ENCODE data around the gene WDR12. TPM values are rescaled to one million over a fixed set of nuclear protein-coding genes. Genes with fewer than 3 reads are reported as not detected.
"Not testable (repeated sequence)": the region's sequence is repeated elsewhere in the genome, so short reads cannot be mapped to it uniquely, and the experiment has no call there.

Gene WDR12
- total RNA-seq, 5 donors from 2014 or later (not counting 1 experiment from before 2014, with no cell fraction given) = 10.3 to 34.5 (median 27.5) TPM

- Histone ChIP-seq H3K4me1 (ENCODE audit: control insufficient read depth in 1 of 2, extremely low read depth in 1 of 2, insufficient read depth in 2 of 2, low read length in 2 of 2) (no peaks in the 10 kb centered on the region), H3K4me3 (ENCODE audit: control insufficient read depth in 1 of 2, extremely low read depth in 1 of 2, low read length in 1 of 2) (no peak overlapping the region), H3K9me3 (no peaks in the 10 kb centered on the region), H3K36me3 (ENCODE audit: control insufficient read depth in 2 of 2, extremely low read depth in 1 of 2, insufficient read depth in 1 of 2, low read length in 1 of 2) (peaks cover 3 to 5% of the 10 kb centered on the region in 2 donors), H3K27ac (ENCODE audit: low read length) (no peak overlapping the region), H3K27me3 (replicated peaks in 1 of 2; ENCODE audit: control insufficient read depth in 2 of 2, extremely low read depth in 1 of 2, insufficient read depth in 2 of 2, low read length in 1 of 2) (no peaks in the 10 kb centered on the region)
- H3K4me3 Mint-ChIP-seq = no peak overlapping the region
- ChIA-PET CTCF (no interaction called here), POLR2A (no interaction called here)
- H3K27ac Mint-ChIP-seq = no peak overlapping the region
- peaks cover 4% of the 10 kb centered on the region for H3K36me3 Mint-ChIP-seq
- DNase-seq (no peak), ATAC-seq (replicated peaks in 1 of 4) (no peak)
- H3K4me1 Mint-ChIP-seq = peaks cover 0 to 2% (median 0%) of the 10 kb centered on the region in 3 donors
- no peaks in the 10 kb centered on the region for H3K9me3 Mint-ChIP-seq
- no CpG with 5 or more reads among the region's 2 CpGs for WGBS (ENCODE audit: insufficient coverage)
- no peaks in the 10 kb centered on the region for H3K27me3 Mint-ChIP-seq
Observed at GRCh38 chr2:202877699-202878098, 33.8 kb downstream of the WDR12 start.

DNA sequence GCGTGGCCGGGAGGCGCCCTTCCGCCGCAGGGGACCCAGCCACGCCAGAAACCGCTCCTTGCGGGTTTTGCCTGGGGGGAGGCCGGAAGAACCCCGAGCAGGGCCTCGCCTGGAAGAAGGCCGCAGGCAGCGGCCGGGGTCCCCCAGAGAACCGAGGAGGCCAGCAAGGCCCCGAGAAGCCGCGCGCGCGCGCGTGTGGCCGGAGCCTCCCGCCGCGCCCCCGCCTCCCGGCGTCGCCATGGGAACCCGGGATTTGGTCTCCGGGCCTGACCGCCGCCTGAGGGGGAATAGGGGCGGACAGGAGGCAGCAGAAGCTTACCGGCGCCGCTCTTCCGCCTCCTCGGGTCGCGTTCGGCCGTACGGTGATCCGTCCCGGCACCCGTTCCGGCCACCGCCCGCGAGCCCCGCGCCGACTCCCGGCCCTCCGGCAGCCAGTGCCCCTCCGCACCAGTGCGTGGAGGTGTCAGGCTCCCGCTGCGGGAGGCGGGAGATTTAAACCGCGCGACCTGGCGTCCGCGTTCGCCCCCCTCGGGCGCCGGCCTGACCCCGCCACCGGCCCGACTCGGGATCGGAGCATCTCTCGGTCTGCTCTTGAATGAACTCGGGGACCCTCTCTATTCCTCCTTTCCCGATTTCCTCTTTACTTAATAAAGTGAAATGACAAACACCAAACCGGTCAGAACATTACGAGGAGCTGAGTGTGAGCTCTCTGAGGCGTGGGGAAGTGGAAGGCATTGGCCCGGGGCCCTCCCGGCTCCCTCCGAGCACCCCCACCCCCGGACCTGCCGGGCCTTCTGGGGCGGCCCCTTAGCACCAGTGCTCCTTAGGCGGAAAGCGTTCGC lies 40.0 kb downstream of the WDR12 start, which contains the start of gene ICA1L:
ICA1L (minus strand) TSS at position 467 of the 842 bp plus-strand sequence. CDS start 42,757 bp downstream, outside the sequence.
- H3K9me3 ChIP-seq = no peaks in the 10 kb centered on the region
- peak within 1 kb of the TSS; percentile 3 for H3K27ac ChIP-seq (ENCODE audit: low read length)
- peak; percentile 41 to 50 (median 47) for ATAC-seq (replicated peaks in 1 of 4)
- ChIA-PET CTCF (interaction anchor here in 1 of 2 donors (0.5 to 1.8 kb wide), 7 partner anchors 40 to 288 kb away, joined by 3 to 20 read pairs (median 4); partner anchors contain the start of gene WDR12), POLR2A (interaction anchor here (0.6 kb wide), 2 partner anchors 295 to 666 kb away, joined by 3 read pairs; no protein-coding TSS in a partner anchor)
- H3K4me3 ChIP-seq (ENCODE audit: control insufficient read depth in 1 of 2, extremely low read depth in 1 of 2, low read length in 1 of 2) = peak within 1 kb of the TSS; percentile 71 to 89
- H3K4me1 ChIP-seq (ENCODE audit: control insufficient read depth in 1 of 2, extremely low read depth in 1 of 2, insufficient read depth in 2 of 2, low read length in 2 of 2) = peaks cover 3 to 4% of the 10 kb centered on the region in 2 experiments
- no peaks in the 10 kb centered on the region for H3K27me3 Mint-ChIP-seq
- H3K4me1 Mint-ChIP-seq = peaks cover 8 to 13% (median 11%) of the 10 kb centered on the region in 3 donors
- no peaks in the 10 kb centered on the region for H3K36me3 ChIP-seq (ENCODE audit: control insufficient read depth in 2 of 2, extremely low read depth in 1 of 2, insufficient read depth in 1 of 2, low read length in 1 of 2)
- no peaks in the 10 kb centered on the region for H3K9me3 Mint-ChIP-seq
- peak within 1 kb of the TSS; percentile 92 to 93 (median 93) for H3K4me3 Mint-ChIP-seq
- peak in 32 of 35 experiments; percentile 1 to 53 (median 32) for DNase-seq
- H3K27me3 ChIP-seq (replicated peaks in 1 of 2; ENCODE audit: control insufficient read depth in 2 of 2, extremely low read depth in 1 of 2, insufficient read depth in 2 of 2, low read length in 1 of 2) = no peaks in the 10 kb centered on the region
- WGBS (ENCODE audit: insufficient coverage) = under 1% methylated on average over 76 of the region's 93 CpGs
- peak within 1 kb of the TSS; percentile 71 to 75 for H3K27ac Mint-ChIP-seq
- H3K36me3 Mint-ChIP-seq = no peaks in the 10 kb centered on the region

DNA sequence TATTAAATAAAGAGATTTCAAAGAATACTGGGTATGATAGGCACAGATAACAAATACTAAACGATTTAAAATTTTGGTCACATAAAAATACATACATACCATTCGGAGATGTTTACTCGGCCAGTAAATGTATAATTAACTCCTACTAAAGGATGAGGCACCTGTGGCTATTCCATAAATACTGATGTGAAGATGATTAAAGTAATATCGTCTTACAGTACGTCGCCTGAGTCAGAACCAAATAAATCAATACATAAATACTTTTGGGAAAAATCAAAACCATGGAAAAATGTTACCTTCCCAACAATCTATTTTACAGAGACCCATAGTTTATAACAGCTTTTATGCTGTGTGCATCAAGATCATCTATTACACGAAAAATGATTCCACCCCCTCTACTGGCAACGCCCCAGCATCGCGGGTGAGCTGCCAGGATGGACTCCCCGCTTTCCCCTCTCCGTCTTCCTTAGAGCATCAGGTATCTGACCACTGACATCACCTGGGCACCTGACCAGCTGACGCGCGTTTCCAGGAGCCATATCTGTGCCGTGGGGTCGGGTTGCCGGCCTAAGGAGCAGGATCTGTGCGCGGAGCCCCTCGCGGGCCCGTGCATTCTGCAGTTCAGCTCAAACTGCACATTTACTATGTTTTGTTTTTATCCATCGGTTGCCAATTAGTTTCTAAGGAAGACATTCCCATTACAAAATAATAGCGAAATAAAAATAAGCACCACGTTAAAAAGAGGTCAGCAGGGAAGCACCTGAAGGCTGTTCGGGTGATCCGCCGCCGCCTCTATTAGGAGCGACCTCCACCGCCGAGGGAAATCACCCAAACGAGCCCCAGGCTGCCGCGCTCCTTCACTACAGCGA lies 40.8 kb downstream of the WDR12 start:
- Histone ChIP-seq H3K4me3 (ENCODE audit: control insufficient read depth in 1 of 2, extremely low read depth in 1 of 2, low read length in 1 of 2) (peak overlapping the region; percentile 71 to 89), H3K27me3 (replicated peaks in 1 of 2; ENCODE audit: control insufficient read depth in 2 of 2, extremely low read depth in 1 of 2, insufficient read depth in 2 of 2, low read length in 1 of 2) (no peaks in the 10 kb centered on the region), H3K9me3 (no peaks in the 10 kb centered on the region), H3K27ac (ENCODE audit: low read length) (peak overlapping the region; percentile 3), H3K4me1 (ENCODE audit: control insufficient read depth in 1 of 2, extremely low read depth in 1 of 2, insufficient read depth in 2 of 2, low read length in 2 of 2) (peaks cover 3 to 4% of the 10 kb centered on the region in 2 experiments), H3K36me3 (ENCODE audit: control insufficient read depth in 2 of 2, extremely low read depth in 1 of 2, insufficient read depth in 1 of 2, low read length in 1 of 2) (no peaks in the 10 kb centered on the region)
- ChIA-PET POLR2A (interaction anchor here (0.6 kb wide), 2 partner anchors 294 to 665 kb away, joined by 3 read pairs; no protein-coding TSS in a partner anchor), CTCF (interaction anchor here (0.5 to 1.8 kb wide), 9 partner anchors 40 to 416 kb away, joined by 3 to 20 read pairs (median 3); partner anchors contain the start of gene WDR12 (in 1 of the 2))
- ATAC-seq (replicated peaks in 1 of 4) (peak; percentile 80 to 87 (median 86)), DNase-seq (peak; percentile 20 to 71 (median 48))
- Mint-ChIP-seq H3K4me3 (peak overlapping the region; percentile 92 to 93 (median 93)), H3K9me3 (no peaks in the 10 kb centered on the region), H3K27me3 (no peaks in the 10 kb centered on the region), H3K27ac (peak overlapping the region; percentile 71 to 75), H3K4me1 (peaks cover 8 to 13% (median 11%) of the 10 kb centered on the region in 3 donors), H3K36me3 (no peaks in the 10 kb centered on the region)
- WGBS (ENCODE audit: insufficient coverage) = under 1% methylated on average over 19 of the region's 37 CpGs

GRCh38 chr2:202861987-202862386 lies 49.5 kb downstream of the WDR12 start:
- Mint-ChIP-seq H3K4me3 (no peak overlapping the region), H3K36me3 (no peaks in the 10 kb centered on the region), H3K27ac (no peak overlapping the region), H3K9me3 (no peaks in the 10 kb centered on the region), H3K4me1 (no peaks in the 10 kb centered on the region), H3K27me3 (no peaks in the 10 kb centered on the region)
- ATAC-seq (replicated peaks in 1 of 4) (no peak), DNase-seq (no peak)
- Histone ChIP-seq H3K36me3 (ENCODE audit: control insufficient read depth in 2 of 2, extremely low read depth in 1 of 2, insufficient read depth in 1 of 2, low read length in 1 of 2) (no peaks in the 10 kb centered on the region), H3K9me3 (no peaks in the 10 kb centered on the region), H3K4me1 (ENCODE audit: control insufficient read depth in 1 of 2, extremely low read depth in 1 of 2, insufficient read depth in 2 of 2, low read length in 2 of 2) (no peaks in the 10 kb centered on the region), H3K27me3 (replicated peaks in 1 of 2; ENCODE audit: control insufficient read depth in 2 of 2, extremely low read depth in 1 of 2, insufficient read depth in 2 of 2, low read length in 1 of 2) (no peaks in the 10 kb centered on the region), H3K27ac (ENCODE audit: low read length) (no peak overlapping the region), H3K4me3 (ENCODE audit: control insufficient read depth in 1 of 2, extremely low read depth in 1 of 2, low read length in 1 of 2) (no peak overlapping the region)
- POLR2A ChIA-PET = interaction anchor here in 1 of 2 donors (0.5 kb wide), 1 partner anchor 59 kb away, joined by 4 read pairs; no protein-coding TSS in a partner anchor
- 100% methylated on average over 2 of the region's 3 CpGs for WGBS (ENCODE audit: insufficient coverage)
- CTCF ChIA-PET = no interaction called here

DNA sequence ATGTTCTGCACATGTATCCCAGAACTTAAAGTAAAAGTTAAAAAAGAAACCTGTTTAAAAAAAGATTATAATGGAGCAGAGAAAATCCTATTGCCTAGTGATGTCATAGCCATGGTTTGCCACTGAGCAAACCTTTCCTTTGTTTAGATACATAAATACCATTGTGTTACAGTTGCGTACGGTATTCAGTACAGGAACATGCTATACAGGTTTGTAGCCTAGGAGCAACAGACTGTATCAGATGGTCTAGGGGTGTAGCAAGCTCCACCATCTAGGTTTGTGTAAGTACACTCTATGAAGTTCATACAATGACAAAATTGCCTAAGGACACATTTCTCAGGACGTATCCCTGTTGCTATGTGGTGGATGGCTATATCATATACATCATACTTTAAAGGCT lies 52.9 kb downstream of the WDR12 start:
- CTCF ChIA-PET = no interaction called here
- H3K27ac ChIP-seq (ENCODE audit: low read length) = no peak overlapping the region
- H3K9me3 Mint-ChIP-seq = no peaks in the 10 kb centered on the region

GRCh38 chr2:202849343-202849742 lies 62.1 kb downstream of the WDR12 start:
- CTCF ChIA-PET; H3K9me3 Mint-ChIP-seq; H3K36me3 Mint-ChIP-seq; H3K27me3 ChIP-seq (replicated peaks in 1 of 2; ENCODE audit: control insufficient read depth in 2 of 2, extremely low read depth in 1 of 2, insufficient read depth in 2 of 2, low read length in 1 of 2); H3K4me1 ChIP-seq (ENCODE audit: control insufficient read depth in 1 of 2, extremely low read depth in 1 of 2, insufficient read depth in 2 of 2, low read length in 2 of 2); H3K4me1 Mint-ChIP-seq; DNase-seq; ATAC-seq (replicated peaks in 1 of 4); H3K9me3 ChIP-seq; H3K4me3 ChIP-seq (ENCODE audit: control insufficient read depth in 1 of 2, extremely low read depth in 1 of 2, low read length in 1 of 2); H3K27me3 Mint-ChIP-seq; H3K27ac ChIP-seq (ENCODE audit: low read length); H3K36me3 ChIP-seq (ENCODE audit: control insufficient read depth in 2 of 2, extremely low read depth in 1 of 2, insufficient read depth in 1 of 2, low read length in 1 of 2); H3K4me3 Mint-ChIP-seq: not testable (repeated sequence)
- POLR2A ChIA-PET = interaction anchor here in 1 of 2 donors (0.5 kb wide), 1 partner anchor 1019 kb away, joined by 4 read pairs; no protein-coding TSS in a partner anchor
- H3K27ac Mint-ChIP-seq = peak overlapping the region in 1 of 2 donors; percentile 22
- WGBS (ENCODE audit: insufficient coverage) = 83% methylated on average over 2 of the region's 3 CpGs

More for the DNA sequence above, 52.9 kb downstream of the WDR12 start:
- H3K36me3 Mint-ChIP-seq = no peaks in the 10 kb centered on the region
- H3K9me3 ChIP-seq = no peaks in the 10 kb centered on the region
- no peaks in the 10 kb centered on the region for H3K4me1 ChIP-seq (ENCODE audit: control insufficient read depth in 1 of 2, extremely low read depth in 1 of 2, insufficient read depth in 2 of 2, low read length in 2 of 2)
- no peaks in the 10 kb centered on the region for H3K27me3 ChIP-seq (replicated peaks in 1 of 2; ENCODE audit: control insufficient read depth in 2 of 2, extremely low read depth in 1 of 2, insufficient read depth in 2 of 2, low read length in 1 of 2)
- WGBS (ENCODE audit: insufficient coverage) = no CpG with 5 or more reads among the region's 3 CpGs
- no peaks in the 10 kb centered on the region for H3K4me1 Mint-ChIP-seq
- H3K27me3 Mint-ChIP-seq = no peaks in the 10 kb centered on the region
- no peak overlapping the region for H3K4me3 Mint-ChIP-seq
- DNase-seq = no peak
- no peak overlapping the region for H3K4me3 ChIP-seq (ENCODE audit: control insufficient read depth in 1 of 2, extremely low read depth in 1 of 2, low read length in 1 of 2)
- POLR2A ChIA-PET = no interaction called here
- no peak overlapping the region for H3K27ac Mint-ChIP-seq
- H3K36me3 ChIP-seq (ENCODE audit: control insufficient read depth in 2 of 2, extremely low read depth in 1 of 2, insufficient read depth in 1 of 2, low read length in 1 of 2) = no peaks in the 10 kb centered on the region
- ATAC-seq (replicated peaks in 1 of 4) = no peak
